Heart right ventricle (tissue), 16 donors: ENCODE data around the gene TPPP3. TPM values are rescaled to one million over a fixed set of nuclear protein-coding genes. Genes with fewer than 3 reads are reported as not detected.

Experiments used
- ATAC-seq, 8 donors: fragments of 200-7000 bp; cut with Tn5 transposase; one replicate each; pipeline ENCODE4 v1.9.1; 2020; ENCODE audit warnings: mild to moderate bottlenecking in 8 of 8, moderate library complexity in 8 of 8, moderate number of reproducible peaks in 1 of 8
- DNase-seq, 2 donors: peaks; one replicate each; pipeline ENCODE4 v3.0.0-alpha.2; 2020
- H3K27ac ChIP-seq, 10 donors: fragments of 200-600 bp; sonication (generic) in 2 of 10; one replicate each; pipeline versions ENCODE4 v1.5.0 to v1.8.0; 2020 to 2022; ENCODE audit warnings: mild to moderate bottlenecking in 3 of 10
- H3K27me3 ChIP-seq, 7 donors: fragments of 200-600 bp; one replicate each; pipeline ENCODE4 v1.8.0; 2021 to 2022; ENCODE audit warnings: mild to moderate bottlenecking in 2 of 7
- H3K36me3 ChIP-seq, 9 donors: fragments of 200-600 bp; sonication (generic) in 1 of 9; one replicate each; pipeline versions ENCODE4 v1.5.0 to v1.8.0; 2020 to 2022; ENCODE audit warnings: mild to moderate bottlenecking in 2 of 9
- H3K4me1 ChIP-seq, 9 donors: fragments of 200-600 bp; sonication (generic) in 1 of 9; one replicate each; pipeline versions ENCODE4 v1.5.0 to v1.8.0; 2020 to 2022; ENCODE audit warnings: mild to moderate bottlenecking in 4 of 9
- H3K4me3 ChIP-seq, 10 donors: fragments of 200-600 bp; sonication (generic) in 2 of 10; one replicate each; pipeline versions ENCODE4 v1.5.0 to v1.8.0; 2020 to 2022; ENCODE audit warnings: mild to moderate bottlenecking in 7 of 10, moderate library complexity in 2 of 10
- H3K9me3 ChIP-seq, 11 donors: fragments of 200-600 bp in 10 of 11; sonication (generic) in 2 of 11; one replicate each; pipeline versions ENCODE4 v1.5.0 to v1.8.0; 2013 to 2022; ENCODE audit warnings: mild to moderate bottlenecking in 2 of 11, control low read depth in 1 of 11, moderate library complexity in 1 of 11
- CTCF ChIP-seq, 9 donors: fragments of 200-600 bp; sonication (generic) in 2 of 9; IDR thresholded peaks; one replicate each; pipeline versions ENCODE4 v1.5.0 to v1.8.0; 2021 to 2022; ENCODE audit warnings: antibody characterized with exemption in 9 of 9, mild to moderate bottlenecking in 5 of 9, moderate library complexity in 1 of 9
- WGBS, 2 donors: extraction: QIAGEN DNeasy Blood & Tissue Kit; methylation state at CpG; one replicate each; pipeline ENCODE4 v1.1.7; 2013; ENCODE audit warnings: inconsistent platforms in 1 of 2; 5-methylcytosine and 5-hydroxymethylcytosine counted together
- intact Hi-C, 10 donors: fragments of 100-400 bp; cut with DNase I; formaldehyde crosslinking; loops; one replicate each; pipeline versions ENCODE4 v1.11.1 to v1.14.2; 2022
- polyA plus RNA-seq, 2 donors: library from polyadenylated mRNA; stranded (reverse); fragments of 200-250 nt; gene quantifications; one replicate each; pipeline ENCODE4 v1.2.3, GENCODE V29; 2013
- total RNA-seq, 10 donors: library from RNA; stranded (reverse); fragmentation: NEBNext Ultra II Directional in 3 of 10; extraction: Animal tissue kit (Norgen Biotek cat#: 25700) in 3 of 10; gene quantifications; one replicate each; pipeline versions ENCODE4 v1.2.1 to v1.2.4, GENCODE V29; 2021 to 2023
- donor health status: Arrhythmogenic right ventricular cardiomyopathy.
- donor health status: ischemic (EF 13 %, LVEDD 7.1; RV severe dilation, severe dysfunction).
- donor health status: healthy with polysubstance abuse.
- donor health status: DM: no; HTN: yes; CAD: no.
- donor health status: DM: no; HTN: no; CAD: no.
- donor health status: ischemic (EF 25% LVEDD 6.9; RV normal size, moderate dysfunction).
- donor health status: ischemic (EF 25% LVEDD 5.7; RV mildly dilated, moderate dysfunction).
- donor health status: healthy.
- donor health status: DM: yes; HTN: yes; CAD: no.
- donor health status: Ischemic cardiomyopathy.
- donor health status: ischemic (EF 35%, LVEDD 5.7; RV mildly dilated, moderate dysfunction).
- donor health status: nonischemic (EF 11% LVEDD 7.7; RV severe dilation, severe dysfunction).
- donor health status: DM: yes; HTN: yes; CAD: no.
- donor health status: PGD.
- donor health status: ischemic (EF 29% LVEDD 5.4; RV normal size, mild dysfunction).
- donor health status: nonischemic (EF 23%, LVEDD 6.1; RV moderate dilation, normal function).

The TPPP3 gene
- total and polyA plus RNA-seq, 12 donors: 6.4 to 26.1 (median 9.4) TPM

GRCh38 chr16:67429053-67429798 lies 35.9 kb upstream of the TPPP3 start:
- no peak for DNase-seq
- Histone ChIP-seq H3K4me3 (no peak overlapping the region), H3K36me3 (no peaks in the 10 kb centered on the region), H3K4me1 (peaks cover 8 to 42% (median 26%) of the 10 kb centered on the region in 9 donors), H3K9me3 (no peaks in the 10 kb centered on the region), H3K27me3 (peaks cover 0 to 79% (median 29%) of the 10 kb centered on the region in 7 donors), H3K27ac (no peak overlapping the region)
- TF ChIP-seq CTCF (IDR thresholded peaks at IDR 0.05): no peak
- intact Hi-C loops: loop anchor here in 7 of 10 donors (1.0 to 5.0 kb wide), 4 partner anchors 33 to 38 kb away; no protein-coding TSS in a partner anchor
- ATAC-seq: no peak
- 77 to 97% methylated on average over 3 of the region's 3 CpGs for WGBS, 2 donors

- TF ChIP-seq CTCF (IDR thresholded peaks at IDR 0.05): peak; percentile 62 to 91 (median 88)
- 19 to 27% methylated on average over 11 of the region's 11 CpGs for WGBS, 2 donors
- H3K27ac ChIP-seq: peak overlapping the region in 1 of 10 donors; percentile 34
- peak; percentile 71 to 75 for DNase-seq
- ATAC-seq: peak; percentile 71 to 89 (median 80)
- H3K9me3 ChIP-seq: no peaks in the 10 kb centered on the region
- intact Hi-C loops: loop anchor here in 7 of 10 donors (1.0 to 5.0 kb wide), 4 partner anchors 34 to 39 kb away; no protein-coding TSS in a partner anchor
- H3K36me3 ChIP-seq: no peaks in the 10 kb centered on the region
- H3K4me1 ChIP-seq: peaks cover 8 to 42% (median 32%) of the 10 kb centered on the region in 9 donors
- peaks cover 0 to 83% (median 32%) of the 10 kb centered on the region in 7 donors for H3K27me3 ChIP-seq
- H3K4me3 ChIP-seq: no peak overlapping the region
Observed at GRCh38 chr16:67428146-67428731, 34.9 kb upstream of the TPPP3 start.

- 60 to 61% methylated on average over 7 of the region's 7 CpGs for WGBS, 2 donors
Observed at GRCh38 chr16:67426950-67427349, 33.7 kb upstream of the TPPP3 start.

More at GRCh38 chr16:67426950-67427349, 33.7 kb upstream of the TPPP3 start:
- Histone ChIP-seq H3K4me1 (peaks cover 8 to 37% (median 29%) of the 10 kb centered on the region in 9 donors), H3K27ac (peak overlapping the region in 4 of 10 donors; percentile 14 to 34 (median 24)), H3K36me3 (no peaks in the 10 kb centered on the region), H3K27me3 (peaks cover 0 to 72% (median 32%) of the 10 kb centered on the region in 7 donors), H3K9me3 (no peaks in the 10 kb centered on the region), H3K4me3 (no peak overlapping the region)
- intact Hi-C loops: loop anchor here in 5 of 10 donors (2.0 to 5.0 kb wide), 3 partner anchors 35 to 40 kb away; no protein-coding TSS in a partner anchor
- DNase-seq: peak; percentile 47 to 53
- TF ChIP-seq CTCF (IDR thresholded peaks at IDR 0.05): no peak
- peak in 6 of 8 donors; percentile 5 to 35 (median 15) for ATAC-seq
